K562 (cell line): ENCODE measurements around the gene ROMO1. TPM values are rescaled to one million over a fixed set of nuclear protein-coding genes. Genes with fewer than 3 reads are reported as not detected.

Source experiments
- ASH1L ChIP-seq: fragments of 450-650 bp; IDR thresholded peaks from 2 replicates; pipeline ENCODE4 v1.6.1; 2018; ENCODE audit warnings: borderline replicate concordance, mild to moderate bottlenecking, low read depth; ENCODE audit not compliant: partially characterized antibody
- BHLHE40 ChIP-seq: IDR thresholded peaks from 2 replicates; pipeline ENCODE4 v1.6.1; 2011; ENCODE audit warnings: low read length, improper control_type of control experiment
- CREB5 ChIP-seq: fragments of 250-450 bp; sonication (Bioruptor Pico); IDR thresholded peaks from 2 replicates; pipeline ENCODE4 v1.5.0; 2020; ENCODE audit warnings: mild to moderate bottlenecking
- FOXA3 ChIP-seq, 2 experiments: fragments of 450-650 bp in 1 of 2; sonication (generic) in 1 of 2; formaldehyde crosslinking; IDR thresholded peaks in 1 of 2; conservative IDR thresholded peaks in 1 of 2; 2 replicates each; pipeline versions ENCODE4 v1.4.0 to v1.8.0; 2020 to 2022; ENCODE audit warnings: mild to moderate bottlenecking in 2 of 2, missing genetic modification reagents in 1 of 2
- GATAD2B ChIP-seq: fragments of 450-650 bp; IDR thresholded peaks from 2 replicates; pipeline ENCODE4 v1.6.1; 2017; ENCODE audit warnings: mild to moderate bottlenecking, borderline replicate concordance
- HSF4 ChIP-seq: fragments of 250-450 bp; sonication (Bioruptor Pico); IDR thresholded peaks from 2 replicates; pipeline ENCODE4 v2.1.2; 2022; ENCODE audit warnings: mild to moderate bottlenecking, moderate library complexity, borderline replicate concordance
- LARP7 ChIP-seq: fragments of 450-650 bp; IDR thresholded peaks from 2 replicates; pipeline ENCODE4 v1.6.1; 2016
- MTA1 ChIP-seq: fragments of 450-650 bp; IDR thresholded peaks from 2 replicates; pipeline ENCODE4 v1.6.1; 2017; ENCODE audit warnings: borderline replicate concordance
- NFE2L1 ChIP-seq: fragments of 450-650 bp; IDR thresholded peaks from 2 replicates; pipeline ENCODE4 v1.6.1; 2016; ENCODE audit warnings: missing genetic modification characterization, low read depth, mild to moderate bottlenecking, missing compliant biosample characterization, moderate library complexity, borderline replicate concordance
- PHB2 ChIP-seq: fragments of 450-650 bp; IDR thresholded peaks from 2 replicates; pipeline ENCODE4 v1.6.1; 2017; ENCODE audit warnings: low read depth
- RBFOX2 ChIP-seq: fragments of 200-400 bp; formaldehyde crosslinking; IDR thresholded peaks from 2 replicates; pipeline ENCODE4 v1.6.1; 2017; ENCODE audit warnings: low read depth, mild to moderate bottlenecking, low read length, moderate library complexity
- SREBF2 ChIP-seq: sonication (generic); formaldehyde crosslinking; IDR thresholded peaks from 2 replicates; pipeline ENCODE4 v1.4.0; 2020; ENCODE audit warnings: mild to moderate bottlenecking, missing genetic modification reagents
- ZC3H8 ChIP-seq: fragments of 450-650 bp; IDR thresholded peaks from 2 replicates; pipeline ENCODE4 v1.6.1; 2017
- ZNF318 ChIP-seq, 2 experiments: fragments of 450-650 bp; IDR thresholded peaks; 2 replicates each; pipeline ENCODE4 v1.6.1; 2016; ENCODE audit warnings: mild to moderate bottlenecking in 2 of 2, borderline replicate concordance in 1 of 2, low read depth in 1 of 2, moderate library complexity in 1 of 2
- ZNF512 ChIP-seq: IDR thresholded peaks from 2 replicates; pipeline ENCODE4 v1.6.1; 2016; ENCODE audit warnings: missing genetic modification characterization, missing compliant biosample characterization
- ZNF766 ChIP-seq: fragments of 200-800 bp; sonication (Bioruptor generic); conservative IDR thresholded peaks from 2 replicates; pipeline ENCODE4 v1.6.1; 2016; ENCODE audit warnings: missing genetic modification characterization, missing compliant biosample characterization
- polyA plus RNA-seq, 8 experiments: library from polyadenylated mRNA; depleted of rRNA in 4 of 8; stranded (reverse) in 5 of 8; unstranded in 3 of 8; fragments of >200 nt; fragmentation: Nextera tagmentation in 2 of 8; fragmentation: Illumina TruSeq in 1 of 8; extraction: Ambion mirVana in 2 of 8; extraction: Trizol in 1 of 8; gene quantifications; 2 replicates each; pipeline versions ENCODE4 v1.2.1 to v1.2.3, GENCODE V29; 2011 to 2014; ENCODE audit warnings: inconsistent platforms in 1 of 8, missing spikeins in 1 of 8
- total RNA-seq, 7 experiments: library from RNA; depleted of rRNA in 6 of 7; stranded (reverse); fragments of >200 nt in 6 of 7; fragmentation: Illumina TruSeq in 2 of 7; extraction: Trizol in 2 of 7; gene quantifications; 2 replicates each; pipeline versions ENCODE4 v1.2.1 to v1.2.3, GENCODE V29; 2011 to 2021; ENCODE audit warnings: low replicate concordance in 1 of 7

The ROMO1 gene
- total and polyA plus RNA-seq, 9 of the 15 experiments (the other 6 are each of a cell fraction or from before 2014, with no cell fraction given), result 31.8 to 741 (median 226) TPM

- TF ChIP-seq ASH1L, result peak; percentile 37
- peak; percentile 62; the same call in 1 of the 2 replicates for TF ChIP-seq ZNF766 (CRISPR knock-in tag)
- TF ChIP-seq BHLHE40, result no peak
- peak in 1 of 2 experiments; percentile 45; a peak in 1 of 4 replicates for TF ChIP-seq ZNF318 (IDR thresholded peaks at IDR 0.05; ENCODE audit: borderline replicate concordance in 1 of 2, low read depth in 1 of 2)
- no peak for TF ChIP-seq SREBF2 (CRISPR knock-in tag)
- peak; percentile 59 for TF ChIP-seq RBFOX2
- no peak for TF ChIP-seq ZC3H8
- peak; percentile 64; the same call in 1 of the 2 replicates for TF ChIP-seq MTA1
- TF ChIP-seq ZNF512, result no peak
- peak; percentile 57; the same call in 1 of the 2 replicates for TF ChIP-seq LARP7
- peak; percentile 97 to 98 for TF ChIP-seq FOXA3 (CRISPR knock-in tag; conservative IDR thresholded peaks at IDR 0.05 in 1 of 2, IDR thresholded peaks at IDR 0.05 in 1 of 2)
- TF ChIP-seq PHB2, result 0 out of 2 replicates have a peak, but pooled peaks have one; percentile 34
- no peak for TF ChIP-seq HSF4 (CRISPR knock-in tag)
- peak; percentile 84 for TF ChIP-seq NFE2L1 (tag)
- no peak for TF ChIP-seq CREB5 (CRISPR knock-in tag)
- TF ChIP-seq GATAD2B, result no peak
These were observed 44.7 kb downstream of the ROMO1 start (continued) for GRCh38 chr20:35743693-35744491.
